Measurements from ENCODE around the gene PLD1.
A peak's percentile ranks its signal among the peaks of the same experiment; 100 is the strongest.

DNA sequence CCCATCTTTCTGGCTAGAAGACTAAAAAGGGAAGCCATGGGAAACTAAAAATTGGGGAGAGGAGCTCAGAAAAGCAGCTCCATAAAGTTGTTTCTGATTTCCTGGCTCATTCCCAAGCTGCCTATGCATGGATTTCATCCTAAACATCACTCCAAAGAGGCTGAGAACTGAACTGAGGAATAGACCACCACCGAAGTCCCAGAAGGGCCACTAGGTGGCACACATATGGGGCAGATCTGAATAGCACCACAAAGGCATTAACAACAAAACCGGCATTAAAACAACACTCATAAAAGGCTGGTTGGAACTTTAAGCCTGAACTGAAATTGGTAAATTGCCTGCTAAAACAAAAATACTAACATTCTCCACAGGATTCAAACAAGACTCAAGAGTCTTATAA is 106.3 kb downstream of the PLD1 start:
- TF ChIP-seq POLR2A (IDR thresholded peaks at IDR 0.05; ENCODE audit: extremely low read depth, insufficient read length) (no peak), MYC (IDR thresholded peaks at IDR 0.05; ENCODE audit: low read depth, low read length) (no peak)
- TF ChIP-seq, protein P1, sequence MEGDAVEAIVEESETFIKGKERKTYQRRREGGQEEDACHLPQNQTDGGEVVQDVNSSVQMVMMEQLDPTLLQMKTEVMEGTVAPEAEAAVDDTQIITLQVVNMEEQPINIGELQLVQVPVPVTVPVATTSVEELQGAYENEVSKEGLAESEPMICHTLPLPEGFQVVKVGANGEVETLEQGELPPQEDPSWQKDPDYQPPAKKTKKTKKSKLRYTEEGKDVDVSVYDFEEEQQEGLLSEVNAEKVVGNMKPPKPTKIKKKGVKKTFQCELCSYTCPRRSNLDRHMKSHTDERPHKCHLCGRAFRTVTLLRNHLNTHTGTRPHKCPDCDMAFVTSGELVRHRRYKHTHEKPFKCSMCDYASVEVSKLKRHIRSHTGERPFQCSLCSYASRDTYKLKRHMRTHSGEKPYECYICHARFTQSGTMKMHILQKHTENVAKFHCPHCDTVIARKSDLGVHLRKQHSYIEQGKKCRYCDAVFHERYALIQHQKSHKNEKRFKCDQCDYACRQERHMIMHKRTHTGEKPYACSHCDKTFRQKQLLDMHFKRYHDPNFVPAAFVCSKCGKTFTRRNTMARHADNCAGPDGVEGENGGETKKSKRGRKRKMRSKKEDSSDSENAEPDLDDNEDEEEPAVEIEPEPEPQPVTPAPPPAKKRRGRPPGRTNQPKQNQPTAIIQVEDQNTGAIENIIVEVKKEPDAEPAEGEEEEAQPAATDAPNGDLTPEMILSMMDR (IDR thresholded peaks at IDR 0.05; ENCODE audit: low read depth, low read length) = peak; percentile 41
- TF ChIP-seq, protein P2, sequence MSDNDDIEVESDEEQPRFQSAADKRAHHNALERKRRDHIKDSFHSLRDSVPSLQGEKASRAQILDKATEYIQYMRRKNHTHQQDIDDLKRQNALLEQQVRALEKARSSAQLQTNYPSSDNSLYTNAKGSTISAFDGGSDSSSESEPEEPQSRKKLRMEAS (IDR thresholded peaks at IDR 0.05; ENCODE audit: low read depth, low read length) = no peak

Measured in NB4 (cell line).